ENCODE data around the gene ANKRD55.
A peak's percentile ranks its signal among the peaks of the same experiment; 100 is the strongest.
"Not testable (repeated sequence)": the region's sequence is repeated elsewhere in the genome, so short reads cannot be mapped to it uniquely, and the experiment has no call there.

The ANKRD55 gene

GRCh38 chr5:56100439-56101176, 132.5 kb downstream of the ANKRD55 start:
- peak; percentile 17 for DNase-seq

GRCh38 chr5:56099346-56099745, 133.8 kb downstream of the ANKRD55 start:
- no peak for DNase-seq

- DNase-seq: no peak
Measured at GRCh38 chr5:56097055-56097454, 136.1 kb downstream of the ANKRD55 start.

- DNase-seq: peak; percentile 24
Measured at GRCh38 chr5:56095579-56096102, 137.5 kb downstream of the ANKRD55 start.

GRCh38 chr5:56094579-56095361, 138.4 kb downstream of the ANKRD55 start:
- peak; percentile 79 for DNase-seq

- DNase-seq: no peak
Measured at GRCh38 chr5:56093970-56094369, 139.2 kb downstream of the ANKRD55 start.

- no peak for DNase-seq
Measured at GRCh38 chr5:56092115-56092514, 141.0 kb downstream of the ANKRD55 start.

- no peak for DNase-seq
Measured at GRCh38 chr5:56091664-56092063, 141.5 kb downstream of the ANKRD55 start.

- DNase-seq: no peak
Measured at GRCh38 chr5:56090793-56091460, 142.2 kb downstream of the ANKRD55 start.

- DNase-seq: no peak
Measured at GRCh38 chr5:56088967-56089829, 143.9 kb downstream of the ANKRD55 start.

GRCh38 chr5:56088431-56088949, 144.6 kb downstream of the ANKRD55 start:
- no peak for DNase-seq

- no peak for DNase-seq
Measured at GRCh38 chr5:56085193-56085592, 147.9 kb downstream of the ANKRD55 start.

- DNase-seq: no peak
Measured at GRCh38 chr5:56083286-56083854, 149.8 kb downstream of the ANKRD55 start.

- DNase-seq: not testable (repeated sequence)
Measured at GRCh38 chr5:56081053-56081642, 152.0 kb downstream of the ANKRD55 start.

GRCh38 chr5:56080375-56081052, 152.6 kb downstream of the ANKRD55 start:
- DNase-seq: no peak

GRCh38 chr5:56079157-56079500, 154.0 kb downstream of the ANKRD55 start:
- DNase-seq: not testable (repeated sequence)

- no peak for DNase-seq
Measured at GRCh38 chr5:56078278-56079156, 154.6 kb downstream of the ANKRD55 start.

- DNase-seq: no peak
Measured at GRCh38 chr5:56077796-56078233, 155.3 kb downstream of the ANKRD55 start.

- DNase-seq: no peak
Measured at GRCh38 chr5:56076486-56076885, 156.6 kb downstream of the ANKRD55 start.

- no peak for DNase-seq
Measured at GRCh38 chr5:56075361-56075760, 157.8 kb downstream of the ANKRD55 start.
